Breast epithelium (tissue), 3 donors: ENCODE measurements around the gene KRT16.

Source experiments
- POLR2AphosphoS5 ChIP-seq, 3 donors: sonication (generic); formaldehyde crosslinking; IDR thresholded peaks; one replicate each; pipeline ENCODE4 v1.6.1; 2017; ENCODE audit warnings: antibody characterized with exemption in 3 of 3
- TF ChIP-seq, protein P1 (sequence below), 3 donors: fragments of 450-650 bp; IDR thresholded peaks; one replicate each; pipeline ENCODE4 v1.5.1; 2016 to 2017; ENCODE audit warnings: antibody characterized with exemption in 3 of 3, mild to moderate bottlenecking in 3 of 3, moderate library complexity in 3 of 3

GRCh38 chr17:41627316-41628072 lies 14.9 kb upstream of the KRT16 start:
- TF ChIP-seq, protein P1, sequence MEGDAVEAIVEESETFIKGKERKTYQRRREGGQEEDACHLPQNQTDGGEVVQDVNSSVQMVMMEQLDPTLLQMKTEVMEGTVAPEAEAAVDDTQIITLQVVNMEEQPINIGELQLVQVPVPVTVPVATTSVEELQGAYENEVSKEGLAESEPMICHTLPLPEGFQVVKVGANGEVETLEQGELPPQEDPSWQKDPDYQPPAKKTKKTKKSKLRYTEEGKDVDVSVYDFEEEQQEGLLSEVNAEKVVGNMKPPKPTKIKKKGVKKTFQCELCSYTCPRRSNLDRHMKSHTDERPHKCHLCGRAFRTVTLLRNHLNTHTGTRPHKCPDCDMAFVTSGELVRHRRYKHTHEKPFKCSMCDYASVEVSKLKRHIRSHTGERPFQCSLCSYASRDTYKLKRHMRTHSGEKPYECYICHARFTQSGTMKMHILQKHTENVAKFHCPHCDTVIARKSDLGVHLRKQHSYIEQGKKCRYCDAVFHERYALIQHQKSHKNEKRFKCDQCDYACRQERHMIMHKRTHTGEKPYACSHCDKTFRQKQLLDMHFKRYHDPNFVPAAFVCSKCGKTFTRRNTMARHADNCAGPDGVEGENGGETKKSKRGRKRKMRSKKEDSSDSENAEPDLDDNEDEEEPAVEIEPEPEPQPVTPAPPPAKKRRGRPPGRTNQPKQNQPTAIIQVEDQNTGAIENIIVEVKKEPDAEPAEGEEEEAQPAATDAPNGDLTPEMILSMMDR (IDR thresholded peaks at IDR 0.05), result no peak
- TF ChIP-seq POLR2AphosphoS5 (IDR thresholded peaks at IDR 0.05), result no peak
